Thoracic aorta (tissue), 2 donors: ENCODE results near the gene TSHZ2. TPM values are rescaled to one million over a fixed set of nuclear protein-coding genes. Genes with fewer than 3 reads are reported as not detected.
"Not testable (repeated sequence)": the region's sequence is repeated elsewhere in the genome, so short reads cannot be mapped to it uniquely, and the experiment has no call there.

Experiments
- ATAC-seq: fragments of 150-250 bp; one replicate; pipeline ENCODE4 v1.8.0; 2017; ENCODE audit warnings: low read depth; ENCODE audit not compliant: insufficient number of reproducible peaks, low FRiP score
- DNase-seq: peaks from one replicate; pipeline ENCODE4 v3.0.0-alpha.2; 2020; ENCODE audit warnings: low spot score
- H3K27ac ChIP-seq, 2 donors: fragments of 200-600 bp; sonication (generic); 1 replicate in 1 of 2; 2 replicates in 1 of 2; pipeline ENCODE4 v1.5.1; 2016; ENCODE audit warnings: mild to moderate bottlenecking in 2 of 2, moderate library complexity in 2 of 2
- H3K27me3 ChIP-seq: fragments of 200-600 bp; sonication (generic); replicated peaks from 2 replicates; pipeline ENCODE4 v1.6.0; 2016; ENCODE audit warnings: mild to moderate bottlenecking; ENCODE audit not compliant: insufficient read depth
- H3K36me3 ChIP-seq: fragments of 200-600 bp; sonication (generic); one replicate; pipeline ENCODE4 v1.5.1; 2016
- H3K4me1 ChIP-seq, 2 donors: fragments of 200-600 bp; sonication (generic); 1 replicate in 1 of 2; 2 replicates in 1 of 2; pipeline versions ENCODE4 v1.5.1 to v1.6.0; 2016; ENCODE audit warnings: low read depth in 2 of 2, mild to moderate bottlenecking in 1 of 2; ENCODE audit not compliant: control insufficient read depth in 1 of 2
- H3K4me3 ChIP-seq: fragments of 200-600 bp; sonication (generic); 2 replicates; pipeline ENCODE4 v1.5.1; 2016; ENCODE audit warnings: mild to moderate bottlenecking
- H3K9me3 ChIP-seq: fragments of 200-600 bp; sonication (generic); 2 replicates; pipeline ENCODE4 v1.5.1; 2016
- CTCF ChIP-seq: fragments of 200-600 bp; sonication (generic); IDR thresholded peaks from one replicate; pipeline ENCODE4 v1.5.1; 2019; ENCODE audit warnings: antibody characterized with exemption
- total RNA-seq, 2 donors: library from RNA; depleted of rRNA; stranded (reverse); fragments of >200 nt; gene quantifications; one replicate each; pipeline versions ENCODE4 v1.1.0 to v1.2.3, GENCODE V29; 2016

TSHZ2 gene
- total RNA-seq, 2 donors from 2014 or later: 8.4 to 32.6 TPM

GRCh38 chr20:52963131-52963530 lies 9.0 kb upstream of the TSHZ2 start:
- no peak for TF ChIP-seq CTCF
- Histone ChIP-seq H3K36me3 (no peaks in the 10 kb centered on the region), H3K27ac (no peak overlapping the region), H3K27me3 (no peaks in the 10 kb centered on the region), H3K4me3 (no peak overlapping the region), H3K9me3 (no peaks in the 10 kb centered on the region), H3K4me1 (no peaks in the 10 kb centered on the region)
- ATAC-seq: no peak
- no peak for DNase-seq

GRCh38 chr20:52964131-52964530 lies 8.0 kb upstream of the TSHZ2 start:
- Histone ChIP-seq H3K27me3 (no peaks in the 10 kb centered on the region), H3K27ac (no peak overlapping the region), H3K4me1 (no peaks in the 10 kb centered on the region), H3K36me3 (no peaks in the 10 kb centered on the region), H3K4me3 (no peak overlapping the region), H3K9me3 (no peaks in the 10 kb centered on the region)
- DNase-seq (no peak), ATAC-seq (no peak)
- TF ChIP-seq CTCF: no peak

- Histone ChIP-seq H3K4me1 (no peaks in the 10 kb centered on the region), H3K9me3 (no peaks in the 10 kb centered on the region), H3K4me3 (no peak overlapping the region), H3K27me3 (no peaks in the 10 kb centered on the region), H3K27ac (no peak overlapping the region), H3K36me3 (no peaks in the 10 kb centered on the region)
- TF ChIP-seq CTCF: no peak
- ATAC-seq (no peak), DNase-seq (no peak)
Observed at GRCh38 chr20:52965380-52965779, 6.8 kb upstream of the TSHZ2 start.

- H3K27me3 ChIP-seq: no peaks in the 10 kb centered on the region
- no peak for DNase-seq
- TF ChIP-seq CTCF: no peak
- no peaks in the 10 kb centered on the region for H3K36me3 ChIP-seq
- ATAC-seq: no peak
- H3K4me1 ChIP-seq: no peaks in the 10 kb centered on the region
- no peaks in the 10 kb centered on the region for H3K9me3 ChIP-seq
- no peak overlapping the region for H3K4me3 ChIP-seq
- no peak overlapping the region for H3K27ac ChIP-seq
Observed at GRCh38 chr20:52965819-52966218, 6.3 kb upstream of the TSHZ2 start.

- not testable (repeated sequence) for H3K9me3 ChIP-seq, H3K4me1 ChIP-seq, H3K4me3 ChIP-seq, DNase-seq, H3K27ac ChIP-seq, ATAC-seq, H3K27me3 ChIP-seq, H3K36me3 ChIP-seq
Observed at GRCh38 chr20:52966543-52966942, 5.6 kb upstream of the TSHZ2 start.

- H3K36me3 ChIP-seq: no peaks in the 10 kb centered on the region
- peak overlapping the region; percentile 55 for H3K4me3 ChIP-seq
- TF ChIP-seq CTCF: no peak
- no peak overlapping the region for H3K27ac ChIP-seq
- DNase-seq (no peak), ATAC-seq (no peak)
- no peaks in the 10 kb centered on the region for H3K9me3 ChIP-seq
- H3K27me3 ChIP-seq: no peaks in the 10 kb centered on the region
- H3K4me1 ChIP-seq: no peaks in the 10 kb centered on the region
Observed at GRCh38 chr20:52971498-52972189, 514 bp upstream of the TSHZ2 start.
